ENCODE results near the gene IDH3A.

The IDH3A gene

GRCh38 chr15:78205856-78206255 lies 56.7 kb downstream of the IDH3A start:
- Mint-ChIP-seq H3K4me3 (no peak overlapping the region), H3K36me3 (no peaks in the 10 kb centered on the region), H3K9me3 (no peaks in the 10 kb centered on the region), H3K4me1 (no peaks in the 10 kb centered on the region), H3K27me3 (peaks cover 43% of the 10 kb centered on the region), H3K27ac (no peak overlapping the region)
- no peak for DNase-seq
- CTCF ChIA-PET = interaction anchor here (1.9 to 6.2 kb wide), 2 partner anchors 11 to 92 kb away, joined by 4 to 31 read pairs; no protein-coding TSS in a partner anchor

GRCh38 chr15:78206326-78207109 lies 57.4 kb downstream of the IDH3A start:
- Mint-ChIP-seq H3K4me3 (no peak overlapping the region), H3K27me3 (peaks cover 37% of the 10 kb centered on the region), H3K27ac (no peak overlapping the region), H3K9me3 (no peaks in the 10 kb centered on the region), H3K36me3 (no peaks in the 10 kb centered on the region), H3K4me1 (no peaks in the 10 kb centered on the region)
- DNase-seq = no peak
- CTCF ChIA-PET = interaction anchor here (6.2 kb wide), 1 partner anchor 11 kb away, joined by 31 read pairs; no protein-coding TSS in a partner anchor

GRCh38 chr15:78207110-78207458 lies 57.9 kb downstream of the IDH3A start:
- H3K9me3 Mint-ChIP-seq = no peaks in the 10 kb centered on the region
- H3K4me1 Mint-ChIP-seq = no peaks in the 10 kb centered on the region
- CTCF ChIA-PET = interaction anchor here (6.2 kb wide), 1 partner anchor 12 kb away, joined by 31 read pairs; no protein-coding TSS in a partner anchor
- no peak overlapping the region for H3K4me3 Mint-ChIP-seq
- H3K27me3 Mint-ChIP-seq = peaks cover 33% of the 10 kb centered on the region
- no peak overlapping the region for H3K27ac Mint-ChIP-seq
- no peak for DNase-seq
- no peaks in the 10 kb centered on the region for H3K36me3 Mint-ChIP-seq

- CTCF ChIA-PET = interaction anchor here (6.2 kb wide), 1 partner anchor 13 kb away, joined by 31 read pairs; no protein-coding TSS in a partner anchor
- no peak overlapping the region for H3K27ac Mint-ChIP-seq
- H3K9me3 Mint-ChIP-seq = no peaks in the 10 kb centered on the region
- no peaks in the 10 kb centered on the region for H3K4me1 Mint-ChIP-seq
- H3K36me3 Mint-ChIP-seq = no peaks in the 10 kb centered on the region
- DNase-seq = no peak
- peaks cover 34% of the 10 kb centered on the region for H3K27me3 Mint-ChIP-seq
- no peak overlapping the region for H3K4me3 Mint-ChIP-seq
Measured at GRCh38 chr15:78207641-78208340, 58.6 kb downstream of the IDH3A start.

GRCh38 chr15:78208341-78208844 lies 59.2 kb downstream of the IDH3A start:
- Mint-ChIP-seq H3K4me1 (no peaks in the 10 kb centered on the region), H3K27me3 (peaks cover 34% of the 10 kb centered on the region), H3K27ac (no peak overlapping the region), H3K4me3 (no peak overlapping the region), H3K9me3 (no peaks in the 10 kb centered on the region), H3K36me3 (no peaks in the 10 kb centered on the region)
- CTCF ChIA-PET = interaction anchor here (6.2 kb wide), 1 partner anchor 13 kb away, joined by 31 read pairs; no protein-coding TSS in a partner anchor
- no peak for DNase-seq

GRCh38 chr15:78208887-78209645 lies 59.9 kb downstream of the IDH3A start:
- CTCF ChIA-PET = interaction anchor here (6.2 kb wide), 1 partner anchor 14 kb away, joined by 31 read pairs; no protein-coding TSS in a partner anchor
- Mint-ChIP-seq H3K4me3 (no peak overlapping the region), H3K27me3 (peaks cover 29% of the 10 kb centered on the region), H3K36me3 (no peaks in the 10 kb centered on the region), H3K4me1 (no peaks in the 10 kb centered on the region), H3K27ac (no peak overlapping the region), H3K9me3 (no peaks in the 10 kb centered on the region)
- no peak for DNase-seq

- Mint-ChIP-seq H3K9me3 (no peaks in the 10 kb centered on the region), H3K36me3 (no peaks in the 10 kb centered on the region), H3K27ac (no peak overlapping the region), H3K4me1 (no peaks in the 10 kb centered on the region), H3K4me3 (no peak overlapping the region), H3K27me3 (peaks cover 25% of the 10 kb centered on the region)
- CTCF ChIA-PET = interaction anchor here (1.4 kb wide), 1 partner anchor 15 kb away, joined by 7 read pairs; no protein-coding TSS in a partner anchor
- DNase-seq = no peak
Measured at GRCh38 chr15:78209646-78210348, 60.6 kb downstream of the IDH3A start.

GRCh38 chr15:78210349-78210717 lies 61.2 kb downstream of the IDH3A start:
- Mint-ChIP-seq H3K4me1 (no peaks in the 10 kb centered on the region), H3K27me3 (peaks cover 21% of the 10 kb centered on the region), H3K4me3 (no peak overlapping the region), H3K36me3 (no peaks in the 10 kb centered on the region), H3K9me3 (no peaks in the 10 kb centered on the region), H3K27ac (no peak overlapping the region)
- DNase-seq = no peak
- CTCF ChIA-PET = interaction anchor here (1.4 kb wide), 1 partner anchor 15 kb away, joined by 7 read pairs; no protein-coding TSS in a partner anchor

- Mint-ChIP-seq H3K27me3 (peaks cover 16% of the 10 kb centered on the region), H3K36me3 (no peaks in the 10 kb centered on the region), H3K27ac (no peak overlapping the region), H3K4me1 (no peaks in the 10 kb centered on the region), H3K9me3 (no peaks in the 10 kb centered on the region), H3K4me3 (no peak overlapping the region)
- DNase-seq = no peak
- CTCF ChIA-PET = interaction anchor here (1.0 to 1.9 kb wide), 3 partner anchors 16 to 17 kb away, joined by 3 to 7 read pairs (median 5); no protein-coding TSS in a partner anchor
Measured at GRCh38 chr15:78211189-78211921, 62.2 kb downstream of the IDH3A start.

GRCh38 chr15:78212008-78212407 lies 62.8 kb downstream of the IDH3A start:
- no peaks in the 10 kb centered on the region for H3K4me1 Mint-ChIP-seq

GRCh38 chr15:78212546-78213424 lies 63.6 kb downstream of the IDH3A start:
- no peak overlapping the region for H3K4me3 Mint-ChIP-seq
- H3K9me3 Mint-ChIP-seq = no peaks in the 10 kb centered on the region
- peaks cover 11% of the 10 kb centered on the region for H3K27me3 Mint-ChIP-seq
- H3K36me3 Mint-ChIP-seq = no peaks in the 10 kb centered on the region
- DNase-seq = no peak
- H3K27ac Mint-ChIP-seq = no peak overlapping the region
- CTCF ChIA-PET = interaction anchor here (1.9 kb wide), 1 partner anchor 17 kb away, joined by 5 read pairs; no protein-coding TSS in a partner anchor
- H3K4me1 Mint-ChIP-seq = no peaks in the 10 kb centered on the region

More at GRCh38 chr15:78212008-78212407, 62.8 kb downstream of the IDH3A start:
- Mint-ChIP-seq H3K9me3 (no peaks in the 10 kb centered on the region), H3K36me3 (no peaks in the 10 kb centered on the region), H3K27me3 (peaks cover 15% of the 10 kb centered on the region), H3K27ac (no peak overlapping the region), H3K4me3 (no peak overlapping the region)
- CTCF ChIA-PET = interaction anchor here (1.0 to 1.9 kb wide), 2 partner anchors 16 to 17 kb away, joined by 3 to 5 read pairs; no protein-coding TSS in a partner anchor
- DNase-seq = no peak

GRCh38 chr15:78213425-78213750 lies 64.2 kb downstream of the IDH3A start:
- CTCF ChIA-PET = interaction anchor here (1.9 kb wide), 1 partner anchor 18 kb away, joined by 5 read pairs; no protein-coding TSS in a partner anchor
- DNase-seq = no peak
- no peaks in the 10 kb centered on the region for H3K4me1 Mint-ChIP-seq
- no peaks in the 10 kb centered on the region for H3K36me3 Mint-ChIP-seq
- no peaks in the 10 kb centered on the region for H3K9me3 Mint-ChIP-seq
- no peak overlapping the region for H3K27ac Mint-ChIP-seq
- H3K4me3 Mint-ChIP-seq = no peak overlapping the region
- peaks cover 11% of the 10 kb centered on the region for H3K27me3 Mint-ChIP-seq

All from activated naive CD4-positive, alpha-beta T cell treated with anti-CD3 and anti-CD28 coated beads, Interleukin-2, amount 10 ng/mL, durations not matched to agents 7 days and 5 days (primary cell).